ENCODE results near the gene CSGALNACT2. TPM values are rescaled to one million over a fixed set of nuclear protein-coding genes. Genes with fewer than 3 reads are reported as not detected.
"Not testable (repeated sequence)": the region's sequence is repeated elsewhere in the genome, so short reads cannot be mapped to it uniquely, and the experiment has no call there.

Gene CSGALNACT2
- total RNA-seq, 1 donor from 2014 or later, result 10.4 TPM

- no peak overlapping the region for H3K4me3 ChIP-seq (ENCODE audit: low read depth, low read length)
- DNase-seq (ENCODE audit: low read depth), result no peak
- no peak for TF ChIP-seq CTCF (conservative IDR thresholded peaks at IDR 0.05; ENCODE audit: low read depth, low read length)
These were observed 77.7 kb downstream of the CSGALNACT2 start for GRCh38 chr10:43215758-43216455.

GRCh38 chr10:43216931-43217562, 78.8 kb downstream of the CSGALNACT2 start:
- no peak for TF ChIP-seq CTCF (conservative IDR thresholded peaks at IDR 0.05; ENCODE audit: low read depth, low read length)

GRCh38 chr10:43217563-43218205, 79.4 kb downstream of the CSGALNACT2 start:
- no peak for DNase-seq (ENCODE audit: low read depth)
- no peak for TF ChIP-seq CTCF (conservative IDR thresholded peaks at IDR 0.05; ENCODE audit: low read depth, low read length)
- H3K4me3 ChIP-seq (ENCODE audit: low read depth, low read length), result no peak overlapping the region

More at GRCh38 chr10:43216931-43217562, 78.8 kb downstream of the CSGALNACT2 start:
- no peak overlapping the region for H3K4me3 ChIP-seq (ENCODE audit: low read depth, low read length)
- DNase-seq (ENCODE audit: low read depth), result no peak

- H3K4me3 ChIP-seq (ENCODE audit: low read depth, low read length), result no peak overlapping the region
- TF ChIP-seq CTCF (conservative IDR thresholded peaks at IDR 0.05; ENCODE audit: low read depth, low read length), result no peak
- no peak for DNase-seq (ENCODE audit: low read depth)
These were observed 80.1 kb downstream of the CSGALNACT2 start for GRCh38 chr10:43218206-43218950.

GRCh38 chr10:43218951-43219837, 80.9 kb downstream of the CSGALNACT2 start:
- no peak for DNase-seq (ENCODE audit: low read depth)
- no peak for TF ChIP-seq CTCF (conservative IDR thresholded peaks at IDR 0.05; ENCODE audit: low read depth, low read length)
- no peak overlapping the region for H3K4me3 ChIP-seq (ENCODE audit: low read depth, low read length)

GRCh38 chr10:43219848-43220247, 81.6 kb downstream of the CSGALNACT2 start:
- H3K4me3 ChIP-seq (ENCODE audit: low read depth, low read length), result no peak overlapping the region
- TF ChIP-seq CTCF (conservative IDR thresholded peaks at IDR 0.05; ENCODE audit: low read depth, low read length), result no peak
- DNase-seq (ENCODE audit: low read depth), result no peak

- not testable (repeated sequence) for DNase-seq (ENCODE audit: low read depth); H3K4me3 ChIP-seq (ENCODE audit: low read depth, low read length)
These were observed 82.0 kb downstream of the CSGALNACT2 start for GRCh38 chr10:43220251-43220650.

All from epithelial cell of proximal tubule (primary cell).